ES-I3 (cell line): ENCODE data around the gene CFAP161.
"Not testable (repeated sequence)": the region's sequence is repeated elsewhere in the genome, so short reads cannot be mapped to it uniquely, and the experiment has no call there.

Experiments used
- H3K36me3 ChIP-seq: 2 replicates; pipeline ENCODE4 v1.6.1; 2013; ENCODE audit warnings: mild to moderate bottlenecking, low read length, control low read depth, moderate library complexity; ENCODE audit not compliant: insufficient read depth
- H3K4me1 ChIP-seq: 2 replicates; pipeline ENCODE4 v1.6.1; 2013; ENCODE audit warnings: mild to moderate bottlenecking, control low read depth, low read length; ENCODE audit not compliant: insufficient read depth
- H3K9ac ChIP-seq: 2 replicates; pipeline ENCODE4 v1.6.1; 2013; ENCODE audit warnings: low read depth, mild to moderate bottlenecking, low read length, moderate library complexity
- H3K9me3 ChIP-seq: 2 replicates; pipeline ENCODE4 v1.6.1; 2013; ENCODE audit warnings: mild to moderate bottlenecking, low read length, moderate library complexity; ENCODE audit not compliant: control insufficient read depth, insufficient read depth

The CFAP161 gene

DNA sequence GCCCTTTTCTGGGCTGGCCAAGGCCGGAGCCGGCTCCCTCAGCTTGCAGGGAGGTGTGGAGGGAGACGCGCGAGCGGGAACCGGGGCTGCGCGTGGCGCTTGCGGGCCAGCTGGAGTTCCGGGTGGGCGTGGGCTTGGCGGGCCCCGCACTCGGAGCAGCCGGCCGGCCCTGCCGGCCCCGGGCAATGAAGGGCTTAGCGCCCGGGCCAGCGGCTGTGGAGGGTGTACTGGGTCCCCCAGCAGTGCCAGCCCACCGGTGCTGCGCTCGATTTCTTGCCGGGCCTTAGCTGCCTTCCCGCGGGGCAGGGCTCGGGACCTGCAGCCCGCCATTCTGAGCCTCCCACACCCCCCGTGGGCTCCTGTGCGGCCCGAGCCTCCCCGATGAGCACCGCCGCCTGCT lies 24.5 kb downstream of the CFAP161 start:
- not testable (repeated sequence) for H3K36me3 ChIP-seq, H3K9me3 ChIP-seq, H3K9ac ChIP-seq, H3K4me1 ChIP-seq

DNA sequence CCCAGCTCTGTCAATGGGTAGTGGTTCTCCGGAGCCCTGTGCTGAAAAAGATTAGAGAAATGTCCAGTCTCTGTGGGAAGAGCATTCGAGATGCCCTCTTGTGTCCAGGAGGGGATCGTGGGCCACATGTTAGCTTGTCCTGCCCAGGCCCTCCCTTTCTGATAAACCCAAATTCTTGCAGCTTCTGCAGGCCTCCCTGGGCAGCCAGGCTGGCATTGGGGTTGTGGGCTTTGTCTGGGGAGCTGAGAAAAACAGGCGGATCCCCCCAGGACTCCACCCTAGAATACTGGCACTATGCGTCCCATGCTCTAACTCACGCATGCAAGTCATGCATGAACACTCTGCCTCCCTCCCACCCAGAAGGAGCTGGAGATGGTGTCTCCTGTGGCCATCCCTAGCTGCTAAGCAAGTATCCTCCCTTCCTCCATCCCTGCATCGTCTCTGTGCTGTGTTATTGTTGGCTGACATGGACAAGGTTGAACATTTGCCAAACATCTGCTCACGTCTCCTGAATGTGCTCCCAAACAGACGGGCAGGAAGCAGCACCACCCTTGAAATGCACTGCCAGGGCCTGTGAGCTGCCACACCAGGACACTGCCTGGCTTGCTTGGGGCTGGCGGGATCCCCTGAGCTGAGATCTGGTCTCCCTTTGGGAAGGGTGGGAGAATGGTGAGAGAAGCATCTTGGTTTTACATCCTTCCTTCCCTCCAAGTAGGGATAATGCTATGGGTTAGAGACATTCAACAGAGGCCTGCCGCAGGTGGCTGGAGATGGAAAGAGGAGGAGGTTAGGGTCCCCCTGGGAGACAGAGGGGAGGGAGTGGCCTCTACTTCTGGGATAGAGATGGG lies 26.5 kb downstream of the CFAP161 start:
- H3K36me3 ChIP-seq = no peaks in the 10 kb centered on the region
- no peak overlapping the region for H3K9ac ChIP-seq
- H3K4me1 ChIP-seq = no peaks in the 10 kb centered on the region
- no peaks in the 10 kb centered on the region for H3K9me3 ChIP-seq

GRCh38 chr15:81161160-81161673 lies 27.1 kb downstream of the CFAP161 start:
- Histone ChIP-seq H3K9ac (no peak overlapping the region), H3K4me1 (no peaks in the 10 kb centered on the region), H3K36me3 (no peaks in the 10 kb centered on the region), H3K9me3 (no peaks in the 10 kb centered on the region)

DNA sequence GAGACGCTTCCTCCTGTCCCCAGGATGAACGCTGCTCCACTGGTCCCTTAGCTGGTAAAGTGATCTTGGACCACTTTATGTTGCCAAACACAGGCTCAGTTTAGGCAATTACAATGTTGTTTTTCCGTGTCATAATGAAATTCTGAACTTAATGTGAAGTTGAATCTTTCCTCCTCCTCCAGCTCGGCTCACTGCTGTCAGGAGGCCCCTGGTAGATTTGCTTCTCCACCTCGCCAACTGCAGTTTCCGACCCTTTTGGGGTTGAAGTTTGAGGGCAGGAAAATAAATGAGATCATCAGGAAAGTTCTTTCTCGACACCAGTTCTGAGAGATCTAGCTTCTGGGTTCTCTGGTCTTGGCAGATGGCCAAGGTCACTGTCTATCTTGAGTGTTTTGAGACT lies 27.8 kb downstream of the CFAP161 start:
- Histone ChIP-seq H3K9ac (no peak overlapping the region), H3K36me3 (no peaks in the 10 kb centered on the region), H3K9me3 (no peaks in the 10 kb centered on the region), H3K4me1 (no peaks in the 10 kb centered on the region)

- no peak overlapping the region for H3K9ac ChIP-seq
- no peaks in the 10 kb centered on the region for H3K9me3 ChIP-seq
- no peaks in the 10 kb centered on the region for H3K4me1 ChIP-seq
- no peaks in the 10 kb centered on the region for H3K36me3 ChIP-seq
These were observed 30.1 kb downstream of the CFAP161 start for GRCh38 chr15:81163961-81164800.

DNA sequence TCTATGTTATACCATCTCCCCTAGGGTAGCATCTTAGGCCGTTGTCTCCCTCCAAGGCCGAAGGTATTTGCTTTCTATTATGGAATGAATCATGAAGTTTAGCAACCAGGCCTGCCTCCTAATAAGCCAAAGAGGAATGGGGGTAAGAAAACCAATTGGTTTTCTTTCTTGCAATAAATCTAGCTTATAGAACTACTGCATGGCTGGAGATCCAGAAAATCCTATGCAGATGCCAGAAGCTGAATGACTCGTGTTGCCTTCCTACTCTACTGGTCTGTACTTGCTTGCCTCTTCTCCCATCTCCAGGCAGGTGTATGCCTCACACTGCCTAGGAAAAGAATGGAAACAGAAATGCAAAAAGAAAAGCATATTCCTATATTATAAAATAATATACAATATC lies 31.5 kb downstream of the CFAP161 start:
- Histone ChIP-seq H3K9ac (no peak overlapping the region), H3K4me1 (no peaks in the 10 kb centered on the region), H3K36me3 (no peaks in the 10 kb centered on the region), H3K9me3 (no peaks in the 10 kb centered on the region)

DNA sequence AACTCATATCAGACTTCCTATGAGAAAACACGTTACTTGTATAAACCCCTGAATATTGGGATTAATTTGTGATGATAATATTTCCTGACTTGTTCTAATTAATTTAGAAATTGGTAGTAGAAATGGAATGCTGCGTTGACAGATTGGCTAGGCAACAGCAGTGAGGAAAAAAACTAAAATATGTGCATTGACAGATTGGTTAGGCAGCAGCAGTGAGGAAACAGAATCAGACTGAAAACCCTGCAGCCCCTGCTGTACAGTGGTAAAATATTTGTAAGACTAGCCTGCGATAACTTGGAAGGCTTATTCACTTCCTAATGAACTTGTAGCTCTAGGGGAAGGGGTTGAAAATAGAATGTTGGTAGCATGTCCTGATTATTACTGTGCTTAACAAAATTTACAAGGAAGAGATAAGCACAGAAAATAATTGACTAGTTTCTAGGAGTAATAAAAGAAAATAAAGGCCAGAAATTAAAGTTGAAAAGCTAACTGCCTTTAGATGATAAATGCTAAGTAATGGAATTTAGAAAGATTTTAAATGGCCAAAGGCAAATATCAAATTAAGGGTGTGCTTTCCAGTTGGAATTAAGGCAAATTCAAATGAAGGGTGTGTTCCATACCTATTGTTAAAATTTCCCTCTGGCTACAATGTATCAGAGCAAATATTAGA lies 32.7 kb downstream of the CFAP161 start:
- Histone ChIP-seq H3K9ac (no peak overlapping the region), H3K9me3 (no peaks in the 10 kb centered on the region), H3K4me1 (no peaks in the 10 kb centered on the region), H3K36me3 (no peaks in the 10 kb centered on the region)

DNA sequence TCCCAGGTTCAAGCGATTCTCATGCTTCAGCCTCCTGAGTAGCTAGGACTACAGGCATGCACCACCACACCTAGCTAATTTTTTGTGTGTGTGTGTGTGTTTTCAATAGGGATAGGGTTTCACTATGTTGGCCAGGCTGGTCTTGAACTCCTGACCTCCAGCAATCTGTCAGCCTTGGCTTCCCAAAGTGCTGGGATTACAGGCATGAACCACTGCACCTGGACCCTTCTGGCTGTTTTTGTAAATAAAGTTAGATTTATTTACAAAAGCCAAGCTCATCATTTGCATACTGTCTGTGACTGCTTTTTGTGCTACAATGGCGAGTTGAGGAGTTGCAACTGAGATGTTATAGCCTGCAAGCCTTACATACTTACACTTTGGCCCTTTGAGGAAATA lies 34.1 kb downstream of the CFAP161 start:
- Histone ChIP-seq H3K36me3 (no peaks in the 10 kb centered on the region), H3K9ac (no peak overlapping the region), H3K4me1 (no peaks in the 10 kb centered on the region), H3K9me3 (no peaks in the 10 kb centered on the region)

DNA sequence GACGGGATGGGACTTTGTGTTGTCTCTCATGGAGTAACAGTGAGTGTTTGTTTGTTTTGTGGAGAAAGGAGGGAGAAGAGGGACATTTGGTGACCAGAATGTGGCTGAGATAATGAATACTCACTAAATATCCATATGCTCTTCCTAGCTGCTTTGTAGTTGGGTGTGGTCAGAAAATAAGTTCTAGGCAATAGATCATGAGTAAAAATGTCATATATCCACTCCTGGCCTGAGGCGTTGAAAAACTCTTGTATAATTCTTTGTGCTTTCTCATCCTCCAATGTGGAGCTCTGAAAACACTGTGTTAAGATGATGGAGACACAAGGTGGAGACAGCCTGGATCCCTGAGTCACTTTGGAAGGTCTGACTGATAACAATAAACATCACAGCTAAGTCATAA lies 34.6 kb downstream of the CFAP161 start:
- H3K36me3 ChIP-seq = no peaks in the 10 kb centered on the region
- H3K9ac ChIP-seq = no peak overlapping the region
- no peaks in the 10 kb centered on the region for H3K9me3 ChIP-seq
- no peaks in the 10 kb centered on the region for H3K4me1 ChIP-seq

- Histone ChIP-seq H3K9ac (no peak overlapping the region), H3K36me3 (no peaks in the 10 kb centered on the region), H3K9me3 (no peaks in the 10 kb centered on the region), H3K4me1 (no peaks in the 10 kb centered on the region)
These were observed 36.4 kb downstream of the CFAP161 start for GRCh38 chr15:81170511-81170910.

- no peaks in the 10 kb centered on the region for H3K4me1 ChIP-seq
These were observed 37.2 kb downstream of the CFAP161 start for GRCh38 chr15:81171286-81171685.

DNA sequence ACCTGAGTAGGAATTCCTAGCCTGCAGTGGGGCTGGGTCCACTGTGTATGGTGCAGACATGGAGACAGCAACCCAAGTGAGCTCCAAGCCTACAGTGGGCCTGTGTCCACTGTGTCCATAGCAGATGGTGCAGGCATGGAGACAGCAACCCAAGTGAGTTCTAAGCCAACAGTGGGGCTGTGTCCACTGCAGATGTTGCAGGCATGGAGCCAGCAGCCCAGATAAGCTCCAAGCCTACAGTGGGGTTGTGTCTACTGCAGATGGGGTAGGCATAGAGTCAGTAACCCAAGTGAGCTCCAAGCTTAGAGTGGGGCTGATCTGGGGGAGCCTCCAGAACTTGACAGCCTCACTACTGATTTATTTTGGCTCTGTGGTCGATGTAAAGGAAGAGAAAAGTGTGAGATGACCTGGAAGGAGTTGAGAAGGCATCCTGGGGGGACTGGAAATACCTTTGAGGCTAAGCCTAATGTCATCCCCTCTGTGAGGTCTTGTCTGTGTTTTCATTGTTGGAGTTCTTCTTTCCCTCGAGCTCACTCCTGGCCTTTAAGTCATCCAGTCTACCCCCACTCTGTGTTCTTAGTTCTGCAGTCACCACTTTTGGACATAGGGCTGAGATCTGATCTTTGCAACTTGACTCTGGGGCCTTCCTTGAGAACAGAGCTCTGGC lies 40.2 kb downstream of the CFAP161 start:
- Histone ChIP-seq H3K4me1 (no peaks in the 10 kb centered on the region), H3K36me3 (no peaks in the 10 kb centered on the region), H3K9me3 (no peaks in the 10 kb centered on the region), H3K9ac (no peak overlapping the region)

More at GRCh38 chr15:81171286-81171685, 37.2 kb downstream of the CFAP161 start:
- Histone ChIP-seq H3K9me3 (no peaks in the 10 kb centered on the region), H3K36me3 (no peaks in the 10 kb centered on the region), H3K9ac (no peak overlapping the region)

DNA sequence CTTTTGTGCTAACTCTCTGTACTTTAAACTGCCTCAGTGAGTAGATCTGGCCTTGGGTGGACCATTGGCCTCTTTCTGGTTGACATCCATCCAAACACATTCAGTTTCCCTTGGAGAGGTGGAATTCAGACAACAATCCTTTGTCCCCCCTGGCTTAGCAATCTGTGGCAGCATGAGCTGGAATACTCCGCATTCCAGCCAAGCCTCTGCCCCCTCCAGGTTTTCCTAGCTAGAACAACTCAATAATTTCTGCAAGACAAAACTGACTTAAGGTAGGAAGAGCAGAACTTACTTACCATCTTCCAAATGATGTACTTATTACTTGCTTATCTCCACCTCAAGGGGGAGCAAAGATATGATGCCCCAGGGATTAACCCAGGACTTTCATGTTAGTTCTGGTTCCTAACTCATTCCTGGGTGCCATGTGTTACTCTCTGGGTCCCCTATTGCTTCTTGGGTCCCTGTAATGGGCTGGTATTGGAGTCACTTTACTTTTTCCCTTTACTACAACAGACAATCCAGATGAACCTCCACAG lies 40.8 kb downstream of the CFAP161 start:
- Histone ChIP-seq H3K36me3 (no peaks in the 10 kb centered on the region), H3K9me3 (no peaks in the 10 kb centered on the region), H3K4me1 (no peaks in the 10 kb centered on the region), H3K9ac (no peak overlapping the region)

GRCh38 chr15:81175496-81175895 lies 41.4 kb downstream of the CFAP161 start:
- no peaks in the 10 kb centered on the region for H3K4me1 ChIP-seq
- no peaks in the 10 kb centered on the region for H3K36me3 ChIP-seq

More at GRCh38 chr15:81175496-81175895, 41.4 kb downstream of the CFAP161 start:
- H3K9me3 ChIP-seq = no peaks in the 10 kb centered on the region
- H3K9ac ChIP-seq = no peak overlapping the region
